ENCODE measurements around the gene C16orf96. TPM values are rescaled to one million over a fixed set of nuclear protein-coding genes. Genes with fewer than 3 reads are reported as not detected.

Gene C16orf96
- total and polyA plus RNA-seq, 2 experiments from 2014 or later: 0.37 to 2.2 TPM

DNA sequence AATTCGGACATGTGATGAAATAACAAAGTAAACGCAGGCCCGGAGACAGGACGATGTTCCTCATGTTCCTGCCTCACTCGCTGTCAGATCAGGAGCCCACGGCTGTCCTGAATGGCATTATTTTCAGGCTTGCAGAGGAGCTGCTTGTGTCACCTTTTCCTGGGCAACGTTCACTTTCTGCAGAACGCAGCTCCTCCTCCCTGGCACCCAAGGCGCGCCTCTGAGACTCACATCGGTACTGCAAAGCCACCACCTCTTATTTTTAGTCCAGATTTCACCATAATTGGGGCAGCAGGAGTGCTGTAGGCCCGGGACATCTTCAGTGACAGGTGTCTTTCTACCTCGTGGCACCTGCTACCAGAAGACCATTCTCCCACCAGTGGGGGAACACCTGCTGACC lies 8.0 kb upstream of the C16orf96 start:
- ATAC-seq: no peak
- DNase-seq (ENCODE audit: low spot score): no peak
- Mint-ChIP-seq H3K4me3 (no peak overlapping the region), H3K4me1 (peaks cover 3% of the 10 kb centered on the region; the same call in 1 of the 3 replicates), H3K36me3 (ENCODE audit: low read depth) (no peaks in the 10 kb centered on the region), H3K27me3 (ENCODE audit: insufficient read depth, low read depth, poor library complexity) (peaks cover 6% of the 10 kb centered on the region), H3K9me3 (no peaks in the 10 kb centered on the region; the same call in 2 of the 3 replicates), H3K27ac (no peak overlapping the region)
- Histone ChIP-seq H3K27ac (ENCODE audit: low read depth) (no peak overlapping the region), H2AFZ (no peak overlapping the region), H3F3A (replicated peaks; ENCODE audit: low read depth) (no peaks in the 10 kb centered on the region), H3K4me3 (no peak overlapping the region), H3K9me2 (ENCODE audit: insufficient read depth) (no peaks in the 10 kb centered on the region), H3K4me1 (ENCODE audit: insufficient read depth) (no peaks in the 10 kb centered on the region), H3K4me2 (no peak overlapping the region), H3K79me2 (replicated peaks; ENCODE audit: insufficient read depth) (no peaks in the 10 kb centered on the region), H3K36me3 (ENCODE audit: insufficient read depth) (no peaks in the 10 kb centered on the region), H4K20me1 (replicated peaks; ENCODE audit: insufficient read depth) (no peaks in the 10 kb centered on the region), H3K27me3 (ENCODE audit: insufficient read depth) (no peaks in the 10 kb centered on the region)
- TF ChIP-seq JUNB (IDR thresholded peaks at IDR 0.05; ENCODE audit: unreplicated experiment) (no peak), EZH2phosphoT487 (IDR thresholded peaks at IDR 0.05; ENCODE audit: unreplicated experiment) (no peak), EZH2 (IDR thresholded peaks at IDR 0.05; ENCODE audit: low read depth, unreplicated experiment) (no peak)
- TF ChIP-seq, protein P1, sequence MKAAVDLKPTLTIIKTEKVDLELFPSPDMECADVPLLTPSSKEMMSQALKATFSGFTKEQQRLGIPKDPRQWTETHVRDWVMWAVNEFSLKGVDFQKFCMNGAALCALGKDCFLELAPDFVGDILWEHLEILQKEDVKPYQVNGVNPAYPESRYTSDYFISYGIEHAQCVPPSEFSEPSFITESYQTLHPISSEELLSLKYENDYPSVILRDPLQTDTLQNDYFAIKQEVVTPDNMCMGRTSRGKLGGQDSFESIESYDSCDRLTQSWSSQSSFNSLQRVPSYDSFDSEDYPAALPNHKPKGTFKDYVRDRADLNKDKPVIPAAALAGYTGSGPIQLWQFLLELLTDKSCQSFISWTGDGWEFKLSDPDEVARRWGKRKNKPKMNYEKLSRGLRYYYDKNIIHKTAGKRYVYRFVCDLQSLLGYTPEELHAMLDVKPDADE (IDR thresholded peaks at IDR 0.05): no peak

DNA sequence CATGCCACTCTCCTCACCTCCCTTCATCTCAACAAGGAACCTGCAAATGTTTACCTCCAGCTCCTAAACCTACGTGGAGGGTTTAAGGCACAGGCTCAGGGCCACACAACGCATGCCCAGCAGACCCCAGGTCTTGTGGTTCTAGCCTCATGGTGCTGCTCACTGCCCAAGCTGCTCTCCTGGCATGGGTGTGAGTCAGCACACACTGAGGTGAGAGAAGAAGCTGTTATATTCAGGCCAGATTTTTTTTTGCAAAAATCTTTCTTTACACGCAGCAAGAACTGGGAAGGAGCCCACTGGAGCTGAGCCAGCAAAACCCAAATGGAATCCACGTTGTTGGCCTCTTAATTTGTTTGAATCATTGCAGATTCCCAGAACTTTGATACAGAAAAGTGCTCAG lies 5.5 kb upstream of the C16orf96 start:
- Histone ChIP-seq H4K20me1 (replicated peaks; ENCODE audit: insufficient read depth) (no peaks in the 10 kb centered on the region), H2AFZ (no peak overlapping the region), H3K9me2 (ENCODE audit: insufficient read depth) (no peaks in the 10 kb centered on the region), H3K4me1 (ENCODE audit: insufficient read depth) (no peaks in the 10 kb centered on the region), H3K79me2 (replicated peaks; ENCODE audit: insufficient read depth) (no peaks in the 10 kb centered on the region), H3K4me3 (no peak overlapping the region), H3K27me3 (ENCODE audit: insufficient read depth) (no peaks in the 10 kb centered on the region), H3F3A (replicated peaks; ENCODE audit: low read depth) (no peaks in the 10 kb centered on the region), H3K4me2 (no peak overlapping the region), H3K36me3 (ENCODE audit: insufficient read depth) (no peaks in the 10 kb centered on the region), H3K27ac (ENCODE audit: low read depth) (no peak overlapping the region)
- Mint-ChIP-seq H3K4me3 (no peak overlapping the region), H3K36me3 (ENCODE audit: low read depth) (no peaks in the 10 kb centered on the region), H3K27me3 (ENCODE audit: insufficient read depth, low read depth, poor library complexity) (peaks cover 4% of the 10 kb centered on the region), H3K9me3 (no peaks in the 10 kb centered on the region), H3K4me1 (peaks cover 3% of the 10 kb centered on the region; the same call in 2 of the 3 replicates), H3K27ac (no peak overlapping the region)
- no peak for ATAC-seq
- TF ChIP-seq, protein P2, sequence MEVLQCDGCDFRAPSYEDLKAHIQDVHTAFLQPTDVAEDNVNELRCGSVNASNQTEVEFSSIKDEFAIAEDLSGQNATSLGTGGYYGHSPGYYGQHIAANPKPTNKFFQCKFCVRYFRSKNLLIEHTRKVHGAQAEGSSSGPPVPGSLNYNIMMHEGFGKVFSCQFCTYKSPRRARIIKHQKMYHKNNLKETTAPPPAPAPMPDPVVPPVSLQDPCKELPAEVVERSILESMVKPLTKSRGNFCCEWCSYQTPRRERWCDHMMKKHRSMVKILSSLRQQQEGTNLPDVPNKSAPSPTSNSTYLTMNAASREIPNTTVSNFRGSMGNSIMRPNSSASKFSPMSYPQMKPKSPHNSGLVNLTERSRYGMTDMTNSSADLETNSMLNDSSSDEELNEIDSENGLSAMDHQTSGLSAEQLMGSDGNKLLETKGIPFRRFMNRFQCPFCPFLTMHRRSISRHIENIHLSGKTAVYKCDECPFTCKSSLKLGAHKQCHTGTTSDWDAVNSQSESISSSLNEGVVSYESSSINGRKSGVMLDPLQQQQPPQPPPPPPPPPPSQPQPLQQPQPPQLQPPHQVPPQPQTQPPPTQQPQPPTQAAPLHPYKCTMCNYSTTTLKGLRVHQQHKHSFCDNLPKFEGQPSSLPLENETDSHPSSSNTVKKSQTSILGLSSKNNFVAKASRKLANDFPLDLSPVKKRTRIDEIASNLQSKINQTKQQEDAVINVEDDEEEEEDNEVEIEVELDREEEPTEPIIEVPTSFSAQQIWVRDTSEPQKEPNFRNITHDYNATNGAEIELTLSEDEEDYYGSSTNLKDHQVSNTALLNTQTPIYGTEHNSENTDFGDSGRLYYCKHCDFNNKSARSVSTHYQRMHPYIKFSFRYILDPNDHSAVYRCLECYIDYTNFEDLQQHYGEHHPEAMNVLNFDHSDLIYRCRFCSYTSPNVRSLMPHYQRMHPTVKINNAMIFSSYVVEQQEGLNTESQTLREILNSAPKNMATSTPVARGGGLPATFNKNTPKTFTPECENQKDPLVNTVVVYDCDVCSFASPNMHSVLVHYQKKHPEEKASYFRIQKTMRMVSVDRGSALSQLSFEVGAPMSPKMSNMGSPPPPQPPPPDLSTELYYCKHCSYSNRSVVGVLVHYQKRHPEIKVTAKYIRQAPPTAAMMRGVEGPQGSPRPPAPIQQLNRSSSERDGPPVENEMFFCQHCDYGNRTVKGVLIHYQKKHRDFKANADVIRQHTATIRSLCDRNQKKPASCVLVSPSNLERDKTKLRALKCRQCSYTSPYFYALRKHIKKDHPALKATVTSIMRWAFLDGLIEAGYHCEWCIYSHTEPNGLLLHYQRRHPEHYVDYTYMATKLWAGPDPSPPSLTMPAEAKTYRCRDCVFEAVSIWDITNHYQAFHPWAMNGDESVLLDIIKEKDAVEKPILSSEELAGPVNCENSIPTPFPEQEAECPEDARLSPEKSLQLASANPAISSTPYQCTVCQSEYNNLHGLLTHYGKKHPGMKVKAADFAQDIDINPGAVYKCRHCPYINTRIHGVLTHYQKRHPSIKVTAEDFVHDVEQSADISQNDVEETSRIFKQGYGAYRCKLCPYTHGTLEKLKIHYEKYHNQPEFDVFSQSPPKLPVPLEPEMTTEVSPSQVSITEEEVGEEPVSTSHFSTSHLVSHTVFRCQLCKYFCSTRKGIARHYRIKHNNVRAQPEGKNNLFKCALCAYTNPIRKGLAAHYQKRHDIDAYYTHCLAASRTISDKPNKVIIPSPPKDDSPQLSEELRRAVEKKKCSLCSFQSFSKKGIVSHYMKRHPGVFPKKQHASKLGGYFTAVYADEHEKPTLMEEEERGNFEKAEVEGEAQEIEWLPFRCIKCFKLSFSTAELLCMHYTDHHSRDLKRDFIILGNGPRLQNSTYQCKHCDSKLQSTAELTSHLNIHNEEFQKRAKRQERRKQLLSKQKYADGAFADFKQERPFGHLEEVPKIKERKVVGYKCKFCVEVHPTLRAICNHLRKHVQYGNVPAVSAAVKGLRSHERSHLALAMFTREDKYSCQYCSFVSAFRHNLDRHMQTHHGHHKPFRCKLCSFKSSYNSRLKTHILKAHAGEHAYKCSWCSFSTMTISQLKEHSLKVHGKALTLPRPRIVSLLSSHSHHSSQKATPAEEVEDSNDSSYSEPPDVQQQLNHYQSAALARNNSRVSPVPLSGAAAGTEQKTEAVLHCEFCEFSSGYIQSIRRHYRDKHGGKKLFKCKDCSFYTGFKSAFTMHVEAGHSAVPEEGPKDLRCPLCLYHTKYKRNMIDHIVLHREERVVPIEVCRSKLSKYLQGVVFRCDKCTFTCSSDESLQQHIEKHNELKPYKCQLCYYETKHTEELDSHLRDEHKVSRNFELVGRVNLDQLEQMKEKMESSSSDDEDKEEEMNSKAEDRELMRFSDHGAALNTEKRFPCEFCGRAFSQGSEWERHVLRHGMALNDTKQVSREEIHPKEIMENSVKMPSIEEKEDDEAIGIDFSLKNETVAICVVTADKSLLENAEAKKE (CRISPR knock-in tag; IDR thresholded peaks at IDR 0.05): no peak
- TF ChIP-seq ZNF331 (CRISPR knock-in tag; IDR thresholded peaks at IDR 0.05; ENCODE audit: low read depth) (no peak), NANOG (IDR thresholded peaks at IDR 0.05; ENCODE audit: borderline replicate concordance) (no peak)
- no peak for DNase-seq (ENCODE audit: low spot score)

Data from GM23338 (cell line).